Measurements from ENCODE around the gene F2RL1. TPM values are rescaled to one million over a fixed set of nuclear protein-coding genes. Genes with fewer than 3 reads are reported as not detected.

The F2RL1 gene
- total RNA-seq, 1 experiment from 2014 or later = 23.0 TPM

- no peak overlapping the region for H3K18ac ChIP-seq (ENCODE audit: insufficient read length, low read depth, low read length)
- no peak overlapping the region for H3K23ac ChIP-seq (ENCODE audit: insufficient read length, low read depth, low read length)
- no peak overlapping the region for H2AK5ac ChIP-seq (ENCODE audit: insufficient read length, low read length)
- no peak overlapping the region for H3K27ac ChIP-seq (ENCODE audit: insufficient read length, low read depth, low read length)
- no peaks in the 10 kb centered on the region for H3K27me3 ChIP-seq (ENCODE audit: insufficient read depth, low read length)
- H3T11ph ChIP-seq (ENCODE audit: low read length) = no peak overlapping the region
- no peak overlapping the region for H2BK12ac ChIP-seq (ENCODE audit: insufficient read length, low read depth, low read length)
- H3K4ac ChIP-seq (ENCODE audit: low read depth, low read length) = no peak overlapping the region
- peaks cover 13 to 29% of the 10 kb centered on the region in 2 experiments for H3K4me1 Mint-ChIP-seq
- no peak overlapping the region for H3K4me2 ChIP-seq (ENCODE audit: insufficient read depth, insufficient read length, low read length)
- H3K27me3 Mint-ChIP-seq (ENCODE audit: low read depth) = peaks cover 2% of the 10 kb centered on the region; the same call in 1 of the 2 replicates
- no peaks in the 10 kb centered on the region for H3K4me1 ChIP-seq (ENCODE audit: insufficient read depth, low read length)
- no peak overlapping the region for H2BK5ac ChIP-seq (ENCODE audit: insufficient read length, low read length)
- no peak overlapping the region for H3K4me3 Mint-ChIP-seq
- H4K20me1 ChIP-seq (ENCODE audit: control insufficient read depth, insufficient read depth, insufficient read length) = no peaks in the 10 kb centered on the region
- no CpG with 5 or more reads among the region's 8 CpGs for WGBS (ENCODE audit: extremely low coverage, insufficient read length, low lambda C conversion rate)
- H4K91ac ChIP-seq (ENCODE audit: insufficient read length, low read depth, low read length) = no peak overlapping the region
- no peak overlapping the region; a peak in 1 of 7 replicates for H3K27ac Mint-ChIP-seq
- H3K9me3 ChIP-seq (ENCODE audit: control insufficient read depth, low read depth, low read length) = no peaks in the 10 kb centered on the region
- H3K79me2 ChIP-seq (ENCODE audit: insufficient read depth, low read length) = no peaks in the 10 kb centered on the region
- H3K79me1 ChIP-seq (ENCODE audit: insufficient read depth, low read depth, low read length, poor library complexity, severe bottlenecking) = no peaks in the 10 kb centered on the region
- H2BK15ac ChIP-seq (ENCODE audit: low read depth, low read length) = no peak overlapping the region
- no peak overlapping the region for H4K8ac ChIP-seq (replicated peaks; ENCODE audit: insufficient read length, low read depth, low read length)
- H3K23me2 ChIP-seq (ENCODE audit: insufficient read length, low read depth, low read length, poor library complexity, severe bottlenecking) = no peaks in the 10 kb centered on the region
- peaks cover 9 to 14% (median 10%) of the 10 kb centered on the region in 3 experiments; a peak in 6 of 7 replicates for H3K36me3 Mint-ChIP-seq (ENCODE audit: insufficient read depth in 1 of 3, low read depth in 3 of 3)
- H3K9me3 Mint-ChIP-seq = peaks cover 10 to 15% of the 10 kb centered on the region in 2 experiments
- TF ChIP-seq CTCF (conservative IDR thresholded peaks at IDR 0.05) = no peak
- H2BK120ac ChIP-seq (ENCODE audit: low read depth, low read length, poor library complexity, severe bottlenecking) = no peak overlapping the region
- H3K9ac ChIP-seq (ENCODE audit: extremely low read depth, insufficient read length, low read length) = no peak overlapping the region
- H3K14ac ChIP-seq (ENCODE audit: insufficient read depth, low read length) = no peak overlapping the region
- no peak for DNase-seq
- no peak overlapping the region for H2AFZ ChIP-seq (ENCODE audit: low read length)
- no peak overlapping the region for H4K5ac ChIP-seq (ENCODE audit: insufficient read length, low read depth, low read length)
- H2BK20ac ChIP-seq (ENCODE audit: low read depth, low read length, poor library complexity, severe bottlenecking) = no peak overlapping the region
- H3K56ac ChIP-seq (ENCODE audit: insufficient read length, low read depth, low read length) = no peak overlapping the region
Measured at GRCh38 chr5:76789991-76790581, 28.7 kb upstream of the F2RL1 start.
